H9 (cell line): ENCODE measurements around the gene CRLF2. TPM values are rescaled to one million over a fixed set of nuclear protein-coding genes. Genes with fewer than 3 reads are reported as not detected.

ENCODE experiments used
- DNase-seq: peaks from one replicate; pipeline ENCODE4 v3.0.0-alpha.2; 2017
- H2AFZ ChIP-seq: one replicate; pipeline ENCODE4 v1.6.1; 2013; ENCODE audit warnings: mild to moderate bottlenecking, low read length, control low read depth, moderate library complexity
- H2AK5ac ChIP-seq: 2 replicates; pipeline ENCODE4 v1.6.1; 2013; ENCODE audit warnings: low read length, control low read depth, mixed read lengths; ENCODE audit not compliant: insufficient read length
- H2BK120ac ChIP-seq: one replicate; pipeline ENCODE4 v1.6.1; 2013; ENCODE audit warnings: low read depth, mild to moderate bottlenecking, low read length, control low read depth, inconsistent platforms; ENCODE audit not compliant: poor library complexity, severe bottlenecking
- H2BK12ac ChIP-seq: 2 replicates; pipeline ENCODE4 v1.6.1; 2013; ENCODE audit warnings: low read length, control low read depth, mixed read lengths, low read depth; ENCODE audit not compliant: insufficient read length
- H2BK15ac ChIP-seq: 2 replicates; pipeline ENCODE4 v1.6.1; 2013; ENCODE audit warnings: low read depth, low read length, control low read depth
- H2BK20ac ChIP-seq: one replicate; pipeline ENCODE4 v1.6.1; 2013; ENCODE audit warnings: low read depth, mild to moderate bottlenecking, low read length, control low read depth, inconsistent platforms; ENCODE audit not compliant: poor library complexity, severe bottlenecking
- H2BK5ac ChIP-seq: 2 replicates; pipeline ENCODE4 v1.6.1; 2013; ENCODE audit warnings: low read length, control low read depth, mixed read lengths; ENCODE audit not compliant: insufficient read length
- H3K14ac ChIP-seq: 2 replicates; pipeline ENCODE4 v1.6.1; 2013; ENCODE audit warnings: low read length, control low read depth; ENCODE audit not compliant: insufficient read depth
- H3K18ac ChIP-seq: 2 replicates; pipeline ENCODE4 v1.6.1; 2013; ENCODE audit warnings: low read depth, mild to moderate bottlenecking, mixed read lengths, low read length, control low read depth; ENCODE audit not compliant: insufficient read length
- H3K23ac ChIP-seq: 2 replicates; pipeline ENCODE4 v1.6.1; 2013; ENCODE audit warnings: low read length, control low read depth, mixed read lengths, low read depth; ENCODE audit not compliant: insufficient read length
- H3K23me2 ChIP-seq: 2 replicates; pipeline ENCODE4 v1.6.1; 2013; ENCODE audit warnings: low read depth, mild to moderate bottlenecking, mixed read lengths, low read length, control low read depth; ENCODE audit not compliant: insufficient read length, poor library complexity, severe bottlenecking
- H3K27ac ChIP-seq: 2 replicates; pipeline ENCODE4 v1.5.1; 2013; ENCODE audit warnings: low read length, control low read depth, mixed read lengths, low read depth; ENCODE audit not compliant: insufficient read length
- H3K27me3 ChIP-seq: 2 replicates; pipeline ENCODE4 v1.6.1; 2013; ENCODE audit warnings: low read length, control low read depth, inconsistent platforms; ENCODE audit not compliant: insufficient read depth
- H3K4ac ChIP-seq: 2 replicates; pipeline ENCODE4 v1.6.1; 2013; ENCODE audit warnings: low read depth, mild to moderate bottlenecking, control low read depth, inconsistent platforms, low read length, moderate library complexity
- H3K4me1 ChIP-seq: 2 replicates; pipeline ENCODE4 v1.6.1; 2013; ENCODE audit warnings: low read length, control low read depth, inconsistent platforms; ENCODE audit not compliant: insufficient read depth
- H3K4me2 ChIP-seq: 2 replicates; pipeline ENCODE4 v1.6.1; 2013; ENCODE audit warnings: low read length, control low read depth, mixed read lengths; ENCODE audit not compliant: insufficient read length, insufficient read depth
- H3K56ac ChIP-seq: 2 replicates; pipeline ENCODE4 v1.6.1; 2013; ENCODE audit warnings: low read depth, mild to moderate bottlenecking, mixed read lengths, low read length, control low read depth; ENCODE audit not compliant: insufficient read length
- H3K79me1 ChIP-seq: 2 replicates; pipeline ENCODE4 v1.6.1; 2013; ENCODE audit warnings: low read depth, mild to moderate bottlenecking, moderate library complexity, low read length, control low read depth, inconsistent platforms; ENCODE audit not compliant: insufficient read depth, poor library complexity, severe bottlenecking
- H3K79me2 ChIP-seq: 2 replicates; pipeline ENCODE4 v1.6.1; 2013; ENCODE audit warnings: low read length, control low read depth, inconsistent platforms; ENCODE audit not compliant: insufficient read depth
- H3K9ac ChIP-seq: 2 replicates; pipeline ENCODE4 v1.6.1; 2013; ENCODE audit warnings: low read length, control low read depth, mixed read lengths; ENCODE audit not compliant: insufficient read length; ENCODE audit errors: extremely low read depth
- H3K9me3 ChIP-seq: one replicate; pipeline ENCODE4 v1.6.1; 2013; ENCODE audit warnings: low read depth, low read length, inconsistent platforms; ENCODE audit not compliant: control insufficient read depth
- H3T11ph ChIP-seq: one replicate; pipeline ENCODE4 v1.6.1; 2013; ENCODE audit warnings: mild to moderate bottlenecking, low read length, control low read depth, inconsistent platforms
- H4K20me1 ChIP-seq: one replicate; pipeline ENCODE4 v1.6.1; 2013; ENCODE audit not compliant: control insufficient read depth, insufficient read length, insufficient read depth
- H4K5ac ChIP-seq: 2 replicates; pipeline ENCODE4 v1.6.1; 2013; ENCODE audit warnings: low read depth, mild to moderate bottlenecking, mixed read lengths, low read length, control low read depth; ENCODE audit not compliant: insufficient read length
- H4K8ac ChIP-seq: replicated peaks from 2 replicates; pipeline ENCODE4 v1.6.1; 2013; ENCODE audit warnings: low read length, control low read depth, mixed read lengths, low read depth; ENCODE audit not compliant: insufficient read length
- H4K91ac ChIP-seq: 2 replicates; pipeline ENCODE4 v1.6.1; 2013; ENCODE audit warnings: low read depth, mild to moderate bottlenecking, moderate library complexity, mixed read lengths, low read length, control low read depth; ENCODE audit not compliant: insufficient read length
- H3K27ac Mint-ChIP-seq, 3 experiments: 2 replicates in 2 of 3; 3 replicates in 1 of 3; pipeline ENCODE4 v1.8.0; 2020 to 2021; ENCODE audit warnings: mixed read lengths in 3 of 3, mild to moderate bottlenecking in 1 of 3, moderate library complexity in 1 of 3
- H3K27me3 Mint-ChIP-seq: 2 replicates; pipeline ENCODE4 v1.8.0; 2021; ENCODE audit warnings: low read depth, mild to moderate bottlenecking, moderate library complexity, mixed read lengths
- H3K36me3 Mint-ChIP-seq, 3 experiments: 2 replicates in 2 of 3; 3 replicates in 1 of 3; pipeline ENCODE4 v1.8.0; 2020 to 2021; ENCODE audit warnings: low read depth in 3 of 3, mixed read lengths in 3 of 3; ENCODE audit not compliant: insufficient read depth in 1 of 3
- H3K4me1 Mint-ChIP-seq, 2 experiments: 2 replicates each; pipeline ENCODE4 v1.8.0; 2020; ENCODE audit warnings: mixed read lengths in 2 of 2
- H3K4me3 Mint-ChIP-seq, 2 experiments: 2 replicates in 1 of 2; 3 replicates in 1 of 2; pipeline ENCODE4 v1.8.0; 2020 to 2021; ENCODE audit warnings: mild to moderate bottlenecking in 2 of 2, mixed read lengths in 2 of 2, moderate library complexity in 1 of 2
- H3K9me3 Mint-ChIP-seq, 2 experiments: 2 replicates in 1 of 2; 3 replicates in 1 of 2; pipeline ENCODE4 v1.8.0; 2020; ENCODE audit warnings: mild to moderate bottlenecking in 2 of 2, mixed read lengths in 2 of 2, moderate library complexity in 1 of 2
- CTCF ChIP-seq: fragments of 200-600 bp; sonication (generic); conservative IDR thresholded peaks from 3 replicates; pipeline ENCODE4 v1.8.0; 2021; ENCODE audit warnings: antibody characterized with exemption, mild to moderate bottlenecking
- WGBS: extraction: QIAGEN DNeasy Blood & Tissue Kit; methylation state at CpG from one replicate; pipeline ENCODE4 v1.1.7; 2013; ENCODE audit warnings: missing lambda C conversion rate, low lambda C conversion rate, mixed read lengths; ENCODE audit not compliant: insufficient read length; ENCODE audit errors: extremely low coverage; 5-methylcytosine and 5-hydroxymethylcytosine counted together
- total RNA-seq: library from RNA; stranded (reverse); gene quantifications from 2 replicates; pipeline ENCODE4 v1.2.1, GENCODE V29; 2021

CRLF2 gene
- total RNA-seq, 1 experiment from 2014 or later = not detected

- Histone ChIP-seq H2AFZ (no peak overlapping the region), H2BK12ac (no peak overlapping the region), H2BK15ac (no peak overlapping the region), H4K91ac (no peak overlapping the region), H3K4me1 (no peaks in the 10 kb centered on the region), H3K79me2 (no peaks in the 10 kb centered on the region), H3K18ac (no peak overlapping the region), H4K20me1 (peaks cover 3% of the 10 kb centered on the region), H3K56ac (no peak overlapping the region), H4K5ac (no peak overlapping the region), H3K23ac (no peak overlapping the region), H3K9me3 (no peaks in the 10 kb centered on the region), H3K4me2 (no peak overlapping the region), H2BK5ac (no peak overlapping the region), H2AK5ac (no peak overlapping the region), H2BK20ac (no peak overlapping the region), H3K14ac (no peak overlapping the region), H2BK120ac (no peak overlapping the region), H3K4ac (no peak overlapping the region), H3K27me3 (no peaks in the 10 kb centered on the region), H4K8ac (no peak overlapping the region), H3T11ph (no peak overlapping the region), H3K27ac (no peak overlapping the region), H3K79me1 (no peaks in the 10 kb centered on the region), H3K23me2 (peaks cover 4% of the 10 kb centered on the region), H3K9ac (no peak overlapping the region)
- no peak overlapping the region for H3K27ac Mint-ChIP-seq
- H3K4me1 Mint-ChIP-seq = peaks cover 6 to 13% of the 10 kb centered on the region in 2 experiments; a peak in 3 of 4 replicates
- H3K36me3 Mint-ChIP-seq = peaks cover 0 to 7% (median 0%) of the 10 kb centered on the region in 3 experiments; a peak in 1 of 7 replicates
- no peaks in the 10 kb centered on the region for H3K27me3 Mint-ChIP-seq
- no peak for TF ChIP-seq CTCF
- H3K9me3 Mint-ChIP-seq = peaks cover 3 to 5% of the 10 kb centered on the region in 2 experiments; a peak in 4 of 5 replicates
- WGBS = no CpG with 5 or more reads among the region's 15 CpGs
- no peak for DNase-seq
- peak overlapping the region in 1 of 2 experiments; percentile 22; a peak in 1 of 5 replicates for H3K4me3 Mint-ChIP-seq
Measured at GRCh38 chrX:1207496-1208025, 4.9 kb downstream of the CRLF2 start.
